Neutrophil (primary cell): ENCODE measurements around the gene ITGA3.

Experiments
- H3K27ac ChIP-seq: fragments of 200-600 bp; sonication (generic); 2 replicates; pipeline ENCODE4 v1.5.1; 2016; ENCODE audit warnings: mild to moderate bottlenecking, moderate library complexity
- H3K27me3 ChIP-seq: fragments of 200-600 bp; sonication (generic); 2 replicates; pipeline ENCODE4 v1.6.0; 2016; ENCODE audit warnings: mild to moderate bottlenecking
- H3K36me3 ChIP-seq: fragments of 200-600 bp; sonication (generic); 2 replicates; pipeline ENCODE4 v1.5.1; 2017
- H3K4me1 ChIP-seq, 2 experiments: fragments of 200-600 bp in 1 of 2; sonication (generic) in 1 of 2; 1 replicate in 1 of 2; 2 replicates in 1 of 2; pipeline versions ENCODE4 v1.5.1 to v1.6.1; 2013 to 2016; ENCODE audit warnings: low read depth in 1 of 2, low read length in 1 of 2, mild to moderate bottlenecking in 1 of 2, moderate library complexity in 1 of 2; ENCODE audit not compliant: control insufficient read depth in 1 of 2, insufficient read depth in 1 of 2
- H3K4me3 ChIP-seq, 2 experiments: fragments of 200-600 bp in 1 of 2; sonication (generic) in 1 of 2; 1 replicate in 1 of 2; 2 replicates in 1 of 2; pipeline ENCODE4 v1.5.1; 2013 to 2016; ENCODE audit warnings: low read depth in 1 of 2, low read length in 1 of 2, mild to moderate bottlenecking in 1 of 2, moderate library complexity in 1 of 2
- H3K9me3 ChIP-seq: fragments of 200-600 bp; sonication (generic); 2 replicates; pipeline ENCODE4 v1.5.1; 2016
- CTCF ChIP-seq: fragments of 200-600 bp; sonication (generic); IDR thresholded peaks from 2 replicates; pipeline ENCODE4 v1.5.1; 2016; ENCODE audit warnings: antibody characterized with exemption

ITGA3 gene

DNA sequence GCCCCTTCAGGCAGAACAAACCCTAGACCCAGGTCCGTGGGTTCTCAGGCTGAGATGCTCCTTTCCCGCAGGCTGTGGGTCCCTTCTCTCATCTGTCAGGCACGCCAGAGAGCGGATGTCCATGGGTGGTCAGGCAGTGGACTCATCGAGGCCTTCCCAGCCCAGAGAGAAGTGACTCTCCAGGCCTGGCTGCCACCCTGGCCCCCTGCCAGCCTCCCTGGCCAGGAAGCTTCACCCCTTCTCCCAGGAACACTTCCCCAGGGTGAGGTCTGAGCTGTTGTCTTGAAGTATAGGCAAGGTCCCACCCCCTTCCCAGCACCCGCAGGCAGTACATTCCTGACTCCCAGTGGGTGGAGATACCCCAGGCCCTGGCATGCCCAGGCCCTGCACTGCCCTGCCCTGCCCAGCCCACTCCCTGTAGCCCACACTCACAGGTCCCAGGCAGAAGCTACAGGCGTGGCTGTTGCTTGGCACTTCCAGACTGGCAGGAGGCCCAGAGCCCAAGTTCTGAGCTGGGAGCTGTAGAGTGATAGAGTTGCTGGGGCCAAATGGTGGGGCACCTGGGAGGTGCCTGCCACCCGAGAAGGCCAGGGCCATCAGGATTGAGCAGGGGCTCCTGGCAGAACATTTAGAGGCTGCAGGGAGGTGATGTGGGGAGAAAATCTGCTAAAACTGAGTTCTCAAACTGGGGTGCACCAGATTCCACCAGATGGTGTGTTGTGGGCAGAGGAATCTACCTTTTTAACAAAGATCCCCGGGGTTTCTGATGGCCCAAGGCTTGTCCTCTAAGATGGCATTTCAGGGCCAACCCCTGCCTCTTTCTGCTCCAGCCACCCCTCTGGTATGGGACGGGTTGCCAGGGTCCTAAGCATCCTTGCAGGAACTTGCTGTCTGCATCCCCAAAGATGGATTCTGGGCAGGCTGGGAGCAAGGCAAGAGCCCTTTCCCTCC is 6.7 kb downstream of the ITGA3 start:
- H3K4me3 ChIP-seq: no peak overlapping the region

DNA sequence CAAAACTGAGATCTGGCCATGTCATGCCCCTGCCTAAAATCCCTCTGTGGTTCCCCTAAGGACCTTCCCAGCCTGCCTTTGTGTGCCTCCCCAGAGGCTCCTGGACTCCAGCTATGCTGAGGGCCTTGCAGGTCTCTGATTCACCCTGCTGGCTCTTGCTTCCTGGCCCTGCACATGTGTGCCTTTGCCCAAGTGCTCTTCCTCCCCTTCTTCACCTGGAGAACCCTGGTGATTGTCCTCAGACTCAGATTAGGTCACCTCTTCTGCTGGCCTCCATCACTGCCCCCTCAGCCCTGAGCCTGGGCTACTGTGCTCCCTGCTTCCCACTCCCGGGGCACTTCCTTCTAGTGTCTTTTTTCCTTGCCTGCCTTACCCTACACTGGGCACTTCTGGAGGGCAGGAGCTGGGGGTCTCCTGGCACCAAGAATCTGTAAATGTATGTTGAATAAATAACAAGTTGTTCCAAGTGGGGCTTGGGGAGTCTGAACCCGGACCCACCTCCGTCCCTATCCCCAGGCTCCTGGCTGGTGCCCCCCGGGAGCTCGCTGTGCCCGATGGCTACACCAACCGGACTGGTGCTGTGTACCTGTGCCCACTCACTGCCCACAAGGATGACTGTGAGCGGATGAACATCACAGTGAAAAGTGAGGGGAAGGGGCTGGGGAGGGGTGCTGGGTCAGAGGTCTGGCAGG is 7.8 kb downstream of the ITGA3 start:
- Histone ChIP-seq H3K27me3 (peaks cover 50% of the 10 kb centered on the region), H3K27ac (no peak overlapping the region), H3K4me1 (no peaks in the 10 kb centered on the region), H3K36me3 (no peaks in the 10 kb centered on the region), H3K4me3 (no peak overlapping the region), H3K9me3 (no peaks in the 10 kb centered on the region)
- no peak for TF ChIP-seq CTCF

More for the DNA sequence above, 6.7 kb downstream of the ITGA3 start:
- H3K9me3 ChIP-seq: no peaks in the 10 kb centered on the region
- no peaks in the 10 kb centered on the region for H3K4me1 ChIP-seq
- peaks cover 62% of the 10 kb centered on the region for H3K27me3 ChIP-seq
- H3K27ac ChIP-seq: no peak overlapping the region
- TF ChIP-seq CTCF: no peak
- H3K36me3 ChIP-seq: no peaks in the 10 kb centered on the region

GRCh38 chr17:50064253-50065001 is 8.5 kb downstream of the ITGA3 start:
- H3K4me1 ChIP-seq: no peaks in the 10 kb centered on the region
- no peaks in the 10 kb centered on the region for H3K36me3 ChIP-seq
- no peak overlapping the region for H3K4me3 ChIP-seq
- no peaks in the 10 kb centered on the region for H3K9me3 ChIP-seq
- no peak overlapping the region for H3K27ac ChIP-seq
- peaks cover 44% of the 10 kb centered on the region for H3K27me3 ChIP-seq
- no peak for TF ChIP-seq CTCF

- Histone ChIP-seq H3K27me3 (peaks cover 42% of the 10 kb centered on the region), H3K36me3 (no peaks in the 10 kb centered on the region), H3K27ac (no peak overlapping the region), H3K4me3 (no peak overlapping the region), H3K9me3 (no peaks in the 10 kb centered on the region), H3K4me1 (no peaks in the 10 kb centered on the region)
- no peak for TF ChIP-seq CTCF
These were observed 9.1 kb downstream of the ITGA3 start for GRCh38 chr17:50065056-50065455.

DNA sequence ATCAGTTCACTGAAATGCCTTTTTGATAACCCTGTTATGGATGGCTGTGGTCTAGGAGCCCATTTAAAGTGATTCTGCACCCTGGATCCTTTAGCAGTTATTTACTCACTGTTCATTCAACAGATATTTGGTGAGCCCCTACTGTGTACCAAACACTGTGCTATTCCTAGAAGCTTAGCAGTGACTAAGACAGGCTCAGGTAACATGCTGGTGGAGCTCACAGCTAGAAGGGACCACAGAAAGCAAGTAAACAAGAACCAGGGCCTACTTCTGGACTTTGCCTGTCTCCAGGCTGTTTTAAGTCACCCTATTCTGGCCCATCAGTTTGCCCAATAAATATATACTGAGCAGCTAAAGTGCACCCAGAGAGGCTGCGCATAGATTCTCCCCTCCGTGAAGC is 11.1 kb downstream of the ITGA3 start:
- H3K9me3 ChIP-seq: no peaks in the 10 kb centered on the region
- no peaks in the 10 kb centered on the region for H3K36me3 ChIP-seq
- H3K27me3 ChIP-seq: peaks cover 38% of the 10 kb centered on the region
- TF ChIP-seq CTCF: no peak
- no peaks in the 10 kb centered on the region for H3K4me1 ChIP-seq
- H3K27ac ChIP-seq: no peak overlapping the region
- H3K4me3 ChIP-seq: no peak overlapping the region
